Esophagus muscularis mucosa (tissue), 3 donors: Measurements from ENCODE around the gene FXYD4.

ENCODE experiments used
- EP300 ChIP-seq: sonication (generic); formaldehyde crosslinking; IDR thresholded peaks from one replicate; pipeline ENCODE4 v1.6.1; 2017; ENCODE audit warnings: antibody characterized with exemption
- TF ChIP-seq, protein P1 (sequence below), 3 experiments: fragments of 200-600 bp in 2 of 3; fragments of 450-650 bp in 1 of 3; sonication (generic) in 2 of 3; IDR thresholded peaks; one replicate each; pipeline ENCODE4 v1.5.1; 2017 to 2019; ENCODE audit warnings: antibody characterized with exemption in 3 of 3, mild to moderate bottlenecking in 2 of 3, moderate library complexity in 1 of 3

DNA sequence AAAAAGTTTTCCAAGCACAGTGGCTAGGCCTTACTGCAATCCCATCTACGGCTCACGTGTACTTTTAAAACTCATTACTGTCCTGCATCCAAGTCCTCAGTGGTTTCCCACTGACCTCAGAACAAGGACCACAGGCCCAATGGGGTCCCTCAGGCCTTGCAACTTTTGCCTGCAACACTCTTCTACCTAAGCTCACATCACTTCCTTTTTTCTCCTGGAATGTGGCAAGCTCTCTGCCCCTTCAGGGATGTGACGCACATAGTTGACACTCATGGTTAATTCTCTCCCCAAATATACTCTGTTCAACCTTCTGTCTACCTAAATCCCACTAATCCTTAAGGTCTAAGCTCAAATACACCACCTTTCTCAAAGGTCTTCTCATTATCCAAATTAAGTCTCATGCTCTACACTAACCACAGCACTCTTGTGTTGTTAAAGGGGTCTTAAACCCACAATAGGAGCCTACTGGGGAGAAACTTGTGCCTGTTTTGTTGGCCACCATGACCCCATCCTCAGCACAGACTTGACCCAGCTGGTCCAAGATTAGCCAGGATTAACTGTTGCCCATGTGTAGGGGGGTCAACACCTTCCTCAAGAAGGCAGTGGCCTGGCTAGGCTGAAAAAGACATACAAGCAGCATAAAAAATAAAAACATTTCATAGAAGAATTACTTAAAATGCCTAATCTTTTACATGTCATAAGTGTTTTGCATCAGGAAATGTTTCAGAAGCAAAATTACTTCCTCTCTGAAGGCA, 22.3 kb downstream of the FXYD4 start:
- TF ChIP-seq, protein P1, sequence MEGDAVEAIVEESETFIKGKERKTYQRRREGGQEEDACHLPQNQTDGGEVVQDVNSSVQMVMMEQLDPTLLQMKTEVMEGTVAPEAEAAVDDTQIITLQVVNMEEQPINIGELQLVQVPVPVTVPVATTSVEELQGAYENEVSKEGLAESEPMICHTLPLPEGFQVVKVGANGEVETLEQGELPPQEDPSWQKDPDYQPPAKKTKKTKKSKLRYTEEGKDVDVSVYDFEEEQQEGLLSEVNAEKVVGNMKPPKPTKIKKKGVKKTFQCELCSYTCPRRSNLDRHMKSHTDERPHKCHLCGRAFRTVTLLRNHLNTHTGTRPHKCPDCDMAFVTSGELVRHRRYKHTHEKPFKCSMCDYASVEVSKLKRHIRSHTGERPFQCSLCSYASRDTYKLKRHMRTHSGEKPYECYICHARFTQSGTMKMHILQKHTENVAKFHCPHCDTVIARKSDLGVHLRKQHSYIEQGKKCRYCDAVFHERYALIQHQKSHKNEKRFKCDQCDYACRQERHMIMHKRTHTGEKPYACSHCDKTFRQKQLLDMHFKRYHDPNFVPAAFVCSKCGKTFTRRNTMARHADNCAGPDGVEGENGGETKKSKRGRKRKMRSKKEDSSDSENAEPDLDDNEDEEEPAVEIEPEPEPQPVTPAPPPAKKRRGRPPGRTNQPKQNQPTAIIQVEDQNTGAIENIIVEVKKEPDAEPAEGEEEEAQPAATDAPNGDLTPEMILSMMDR (IDR thresholded peaks at IDR 0.05) = no peak
- no peak for TF ChIP-seq EP300
